PC-9 (cell line): ENCODE measurements around the gene JMJD6.

Experiments used
- CTCF ChIP-seq: fragments of 200-600 bp; sonication (generic); conservative IDR thresholded peaks from 2 replicates; pipeline ENCODE4 v1.6.1; 2017; ENCODE audit warnings: mixed run types, antibody characterized with exemption, mild to moderate bottlenecking, moderate library complexity
- EZH2 ChIP-seq: fragments of 200-600 bp; sonication (generic); IDR thresholded peaks from 2 replicates; pipeline ENCODE4 v1.8.0; 2017; ENCODE audit warnings: antibody characterized with exemption, low read depth

GRCh38 chr17:76735006-76735405 lies 8.6 kb upstream of the JMJD6 start:
- no peak for TF ChIP-seq EZH2
- no peak for TF ChIP-seq CTCF
